Measurements from ENCODE around the gene UNKL.

Gene UNKL, protein sequence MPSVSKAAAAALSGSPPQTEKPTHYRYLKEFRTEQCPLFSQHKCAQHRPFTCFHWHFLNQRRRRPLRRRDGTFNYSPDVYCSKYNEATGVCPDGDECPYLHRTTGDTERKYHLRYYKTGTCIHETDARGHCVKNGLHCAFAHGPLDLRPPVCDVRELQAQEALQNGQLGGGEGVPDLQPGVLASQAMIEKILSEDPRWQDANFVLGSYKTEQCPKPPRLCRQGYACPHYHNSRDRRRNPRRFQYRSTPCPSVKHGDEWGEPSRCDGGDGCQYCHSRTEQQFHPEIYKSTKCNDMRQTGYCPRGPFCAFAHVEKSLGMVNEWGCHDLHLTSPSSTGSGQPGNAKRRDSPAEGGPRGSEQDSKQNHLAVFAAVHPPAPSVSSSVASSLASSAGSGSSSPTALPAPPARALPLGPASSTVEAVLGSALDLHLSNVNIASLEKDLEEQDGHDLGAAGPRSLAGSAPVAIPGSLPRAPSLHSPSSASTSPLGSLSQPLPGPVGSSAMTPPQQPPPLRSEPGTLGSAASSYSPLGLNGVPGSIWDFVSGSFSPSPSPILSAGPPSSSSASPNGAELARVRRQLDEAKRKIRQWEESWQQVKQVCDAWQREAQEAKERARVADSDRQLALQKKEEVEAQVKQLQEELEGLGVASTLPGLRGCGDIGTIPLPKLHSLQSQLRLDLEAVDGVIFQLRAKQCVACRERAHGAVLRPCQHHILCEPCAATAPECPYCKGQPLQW

DNA sequence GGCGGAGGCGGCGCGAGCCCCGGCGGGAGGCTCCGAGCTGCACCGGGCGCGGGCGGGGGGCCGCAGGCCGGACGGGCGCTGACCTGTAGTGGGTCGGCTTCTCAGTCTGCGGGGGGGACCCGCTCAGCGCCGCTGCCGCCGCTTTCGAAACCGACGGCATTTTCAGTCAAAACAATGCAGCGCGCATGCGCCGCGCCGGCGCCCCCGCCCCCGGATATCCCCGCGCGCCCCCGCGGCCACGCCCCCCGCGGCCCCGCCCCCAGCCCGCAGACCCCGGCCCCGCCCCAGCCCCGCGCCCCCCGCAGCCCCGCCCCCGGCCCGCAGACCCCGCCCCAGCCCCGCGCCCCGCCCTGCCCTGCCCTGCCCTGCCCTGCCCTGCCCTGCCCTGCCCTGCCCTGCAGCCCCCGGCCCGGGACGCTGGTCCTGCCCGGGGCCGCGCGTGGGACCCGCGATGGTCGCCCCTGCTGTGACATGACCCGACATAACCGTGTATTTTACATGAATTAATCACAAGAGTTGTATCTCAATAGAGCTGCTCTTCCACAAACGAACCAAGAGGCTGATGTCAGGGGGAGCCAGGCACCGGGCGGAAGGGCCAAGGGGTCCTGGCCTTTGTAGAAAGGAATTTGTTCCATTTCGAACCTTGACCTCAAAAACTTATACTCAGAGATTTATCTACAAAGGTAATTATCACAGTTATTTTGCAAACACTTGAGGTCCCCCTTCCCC lies at the start of gene UNKL:
Gene UNKL (minus strand): TSS at position 173 of the 729 bp plus-strand sequence. CDS start 13 bp downstream, at position 160.
- peaks cover 1% of the 10 kb centered on the region for H3K4me1 ChIP-seq (ENCODE audit: insufficient read depth, low read length)
- peak within 1 kb of the TSS; percentile 33 to 54 for H3K4me3 ChIP-seq (ENCODE audit: low read depth in 1 of 2, low read length in 2 of 2)
- H3K9me3 ChIP-seq (ENCODE audit: low read length): no peaks in the 10 kb centered on the region
- H3K27ac ChIP-seq (ENCODE audit: low read depth, low read length): peak within 1 kb of the TSS; percentile 75
- no peak within 1 kb of the TSS for H3K9ac ChIP-seq (ENCODE audit: low read length)
- H3K27me3 ChIP-seq (ENCODE audit: control insufficient read depth in 1 of 2, insufficient read depth in 2 of 2, low read length in 2 of 2): no peaks in the 10 kb centered on the region
- H3K36me3 ChIP-seq (ENCODE audit: insufficient read depth, low read length): peaks cover 9% of the 10 kb centered on the region

DNA sequence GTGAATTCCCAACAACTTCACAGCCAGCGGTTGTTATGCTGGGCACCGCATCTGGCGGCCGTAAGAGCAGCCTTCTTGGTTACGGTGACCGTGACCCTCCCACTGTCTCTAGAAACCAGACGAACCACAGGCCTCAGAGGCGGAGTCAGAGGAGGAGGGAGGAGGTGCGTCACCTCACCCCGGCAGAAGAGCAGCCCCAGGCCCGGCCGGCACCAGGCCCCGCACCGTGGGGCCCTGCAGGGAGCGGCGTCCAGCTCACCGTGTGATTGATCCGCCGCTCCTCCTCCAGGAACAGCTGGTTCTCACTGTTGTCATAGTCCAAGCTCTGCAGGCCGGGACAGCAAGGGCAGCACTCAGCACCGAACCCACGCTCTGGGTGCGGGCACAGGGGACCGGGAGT lies 46.6 kb upstream of the UNKL start:
- Histone ChIP-seq H3K27ac (ENCODE audit: low read depth, low read length) (peak overlapping the region; percentile 65), H3K4me3 (ENCODE audit: low read depth in 1 of 2, low read length in 2 of 2) (no peak overlapping the region), H3K27me3 (ENCODE audit: control insufficient read depth in 1 of 2, insufficient read depth in 2 of 2, low read length in 2 of 2) (no peaks in the 10 kb centered on the region), H3K9me3 (ENCODE audit: low read length) (no peaks in the 10 kb centered on the region), H3K36me3 (ENCODE audit: insufficient read depth, low read length) (peaks cover 11% of the 10 kb centered on the region), H3K4me1 (ENCODE audit: insufficient read depth, low read length) (peaks cover 7% of the 10 kb centered on the region), H3K9ac (ENCODE audit: low read length) (no peak overlapping the region)

DNA sequence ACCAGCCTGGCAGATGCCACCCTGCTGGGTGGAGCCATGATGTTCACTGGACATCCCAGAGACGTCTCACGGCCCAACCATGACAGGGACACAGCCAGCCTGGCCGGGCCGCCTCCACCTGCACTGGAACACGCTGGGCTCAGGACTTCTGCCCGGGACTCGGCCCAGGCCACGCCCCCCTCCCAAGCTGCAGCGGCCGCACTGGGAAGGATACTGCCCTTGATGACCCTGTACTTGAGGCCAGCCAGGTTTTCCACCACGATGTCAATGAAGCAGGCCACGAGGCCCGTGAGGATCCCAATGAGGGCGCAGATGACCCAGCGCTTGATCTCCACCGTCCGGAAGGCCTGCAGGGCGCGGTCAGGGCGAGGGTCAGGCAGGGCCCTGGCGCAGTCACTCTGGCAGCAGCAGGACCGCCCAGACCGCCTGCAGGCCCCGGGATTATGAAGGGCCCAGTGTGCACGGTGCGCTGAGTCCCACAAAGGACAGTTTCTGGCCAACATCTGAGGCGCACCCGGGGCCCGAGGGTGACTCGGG lies 46.2 kb upstream of the UNKL start:
- Histone ChIP-seq H3K9me3 (ENCODE audit: low read length) (no peaks in the 10 kb centered on the region), H3K27me3 (ENCODE audit: control insufficient read depth in 1 of 2, insufficient read depth in 2 of 2, low read length in 2 of 2) (no peaks in the 10 kb centered on the region), H3K4me1 (ENCODE audit: insufficient read depth, low read length) (peaks cover 7% of the 10 kb centered on the region), H3K4me3 (ENCODE audit: low read depth in 1 of 2, low read length in 2 of 2) (no peak overlapping the region), H3K36me3 (ENCODE audit: insufficient read depth, low read length) (peaks cover 16% of the 10 kb centered on the region), H3K27ac (ENCODE audit: low read depth, low read length) (peak overlapping the region; percentile 65), H3K9ac (ENCODE audit: low read length) (no peak overlapping the region)

DNA sequence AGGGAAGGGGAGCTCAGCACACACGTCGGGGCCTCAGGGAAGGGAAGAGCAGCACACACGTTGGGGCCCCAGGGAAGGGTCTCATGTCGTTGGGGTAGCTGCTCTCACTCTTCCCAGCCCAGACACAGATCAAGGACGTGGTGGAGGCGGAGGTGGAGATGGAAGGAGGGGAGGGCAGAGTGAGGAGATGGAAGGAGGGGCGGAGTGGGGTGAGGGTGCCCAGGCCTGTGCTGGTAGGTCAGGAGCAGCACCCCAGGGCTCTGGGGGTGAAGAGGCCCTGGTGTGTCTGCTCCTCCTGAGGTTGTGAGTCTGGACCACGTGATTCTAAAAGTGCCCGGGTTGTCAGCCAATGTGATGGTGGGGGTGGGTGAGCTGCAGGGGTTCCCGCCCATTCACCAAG lies 45.5 kb upstream of the UNKL start:
- Histone ChIP-seq H3K9me3 (ENCODE audit: low read length) (no peaks in the 10 kb centered on the region), H3K4me3 (ENCODE audit: low read depth in 1 of 2, low read length in 2 of 2) (no peak overlapping the region), H3K9ac (ENCODE audit: low read length) (no peak overlapping the region), H3K36me3 (ENCODE audit: insufficient read depth, low read length) (peaks cover 23% of the 10 kb centered on the region), H3K4me1 (ENCODE audit: insufficient read depth, low read length) (peaks cover 7% of the 10 kb centered on the region), H3K27ac (ENCODE audit: low read depth, low read length) (no peak overlapping the region), H3K27me3 (ENCODE audit: control insufficient read depth in 1 of 2, insufficient read depth in 2 of 2, low read length in 2 of 2) (no peaks in the 10 kb centered on the region)

DNA sequence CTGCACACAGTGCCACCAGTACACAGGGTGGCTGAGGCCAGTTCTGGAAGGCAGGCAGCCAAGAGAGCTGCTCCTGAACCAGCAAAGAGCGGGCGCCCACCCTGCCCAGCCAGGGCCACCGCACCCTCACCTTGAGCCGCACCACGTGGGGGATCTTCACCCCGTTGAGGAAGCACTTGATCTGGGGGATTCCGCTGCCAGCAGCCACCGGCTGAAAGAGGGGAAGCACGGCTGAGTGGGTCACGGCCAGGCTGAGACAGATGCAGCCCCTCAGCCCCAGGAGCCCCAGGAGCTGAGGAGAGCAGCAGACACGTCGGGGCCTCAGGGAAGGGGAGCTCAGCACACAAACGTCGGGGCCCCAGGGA lies 44.5 kb upstream of the UNKL start:
- no peak overlapping the region for H3K9ac ChIP-seq (ENCODE audit: low read length)
- H3K36me3 ChIP-seq (ENCODE audit: insufficient read depth, low read length): peaks cover 31% of the 10 kb centered on the region
- H3K9me3 ChIP-seq (ENCODE audit: low read length): no peaks in the 10 kb centered on the region
- H3K4me3 ChIP-seq (ENCODE audit: low read depth in 1 of 2, low read length in 2 of 2): no peak overlapping the region
- no peak overlapping the region for H3K27ac ChIP-seq (ENCODE audit: low read depth, low read length)
- no peaks in the 10 kb centered on the region for H3K27me3 ChIP-seq (ENCODE audit: control insufficient read depth in 1 of 2, insufficient read depth in 2 of 2, low read length in 2 of 2)
- H3K4me1 ChIP-seq (ENCODE audit: insufficient read depth, low read length): peaks cover 7% of the 10 kb centered on the region

DNA sequence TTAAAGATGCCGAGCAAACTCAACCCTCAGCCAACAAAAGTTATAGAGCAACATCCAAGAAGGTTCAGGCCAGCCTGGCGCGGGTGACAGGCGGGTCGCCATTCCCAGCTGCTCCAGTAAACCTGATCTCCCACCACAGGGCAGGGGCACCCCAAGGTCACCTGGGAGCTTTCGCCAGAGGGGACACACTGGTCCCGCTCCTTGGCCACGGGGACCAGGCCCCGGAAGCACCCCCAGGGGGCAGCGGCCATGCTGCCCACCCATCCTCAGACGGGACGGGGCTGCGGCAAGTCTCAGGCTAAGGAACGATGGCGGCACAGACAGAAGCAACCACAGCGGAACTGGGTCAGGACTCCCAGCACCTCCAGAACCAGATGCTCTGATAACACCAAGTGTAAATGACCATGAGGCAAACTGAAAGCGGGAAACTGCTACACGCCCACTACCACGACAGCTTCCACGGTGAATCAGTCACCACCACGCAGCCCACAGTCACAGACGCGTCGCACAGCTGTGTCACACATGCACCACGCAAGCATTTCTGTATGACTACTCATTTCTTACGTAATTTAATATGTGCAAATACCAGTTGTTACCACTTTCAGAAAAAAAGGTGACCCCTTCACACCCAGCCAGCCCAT lies 44.0 kb upstream of the UNKL start:
- no peak overlapping the region for H3K9ac ChIP-seq (ENCODE audit: low read length)

DNA sequence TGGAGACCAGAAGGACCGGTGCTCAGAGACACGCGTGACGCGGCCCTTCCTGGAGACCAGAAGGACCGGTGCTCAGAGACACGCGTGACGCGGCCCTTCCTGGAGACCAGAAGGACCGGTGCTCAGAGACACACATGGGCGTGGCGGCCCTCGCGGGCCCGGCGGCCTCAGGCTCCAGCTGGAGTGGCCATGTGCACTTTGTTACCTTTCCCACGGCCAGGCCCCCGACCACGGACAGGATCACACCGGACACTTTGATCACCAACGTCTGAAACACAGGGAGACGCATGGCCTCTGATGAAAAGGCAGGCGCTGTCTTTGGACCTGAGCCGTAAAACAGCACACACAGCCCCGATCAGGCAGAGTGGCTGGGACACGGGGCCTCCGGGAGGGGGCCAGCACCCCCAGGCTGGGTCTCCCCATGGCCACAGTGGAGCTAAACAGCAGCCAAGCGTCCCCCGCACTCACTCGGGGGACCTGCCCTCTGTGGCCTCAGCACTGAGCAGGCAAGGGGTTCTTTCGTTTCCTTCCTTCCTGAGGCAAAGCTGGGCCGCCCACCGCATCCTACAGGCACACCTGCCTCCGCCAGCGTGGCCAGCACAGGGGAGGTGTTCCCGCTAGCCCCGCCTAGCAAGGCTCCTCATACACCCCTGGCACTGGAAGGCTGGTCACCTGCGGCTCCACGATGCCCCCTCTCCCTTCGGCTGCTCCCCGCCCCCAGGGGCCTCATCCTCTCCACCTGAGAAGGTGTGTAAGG lies 43.2 kb upstream of the UNKL start:
- Histone ChIP-seq H3K36me3 (ENCODE audit: insufficient read depth, low read length) (peaks cover 39% of the 10 kb centered on the region), H3K27me3 (ENCODE audit: control insufficient read depth in 1 of 2, insufficient read depth in 2 of 2, low read length in 2 of 2) (no peaks in the 10 kb centered on the region), H3K9ac (ENCODE audit: low read length) (no peak overlapping the region), H3K4me1 (ENCODE audit: insufficient read depth, low read length) (peaks cover 7% of the 10 kb centered on the region), H3K4me3 (ENCODE audit: low read depth in 1 of 2, low read length in 2 of 2) (no peak overlapping the region), H3K9me3 (ENCODE audit: low read length) (no peaks in the 10 kb centered on the region), H3K27ac (ENCODE audit: low read depth, low read length) (no peak overlapping the region)

More for the DNA sequence above, 44.0 kb upstream of the UNKL start:
- peaks cover 36% of the 10 kb centered on the region for H3K36me3 ChIP-seq (ENCODE audit: insufficient read depth, low read length)
- no peaks in the 10 kb centered on the region for H3K27me3 ChIP-seq (ENCODE audit: control insufficient read depth in 1 of 2, insufficient read depth in 2 of 2, low read length in 2 of 2)
- H3K4me3 ChIP-seq (ENCODE audit: low read depth in 1 of 2, low read length in 2 of 2): no peak overlapping the region
- no peak overlapping the region for H3K27ac ChIP-seq (ENCODE audit: low read depth, low read length)
- H3K4me1 ChIP-seq (ENCODE audit: insufficient read depth, low read length): peaks cover 7% of the 10 kb centered on the region
- no peaks in the 10 kb centered on the region for H3K9me3 ChIP-seq (ENCODE audit: low read length)

DNA sequence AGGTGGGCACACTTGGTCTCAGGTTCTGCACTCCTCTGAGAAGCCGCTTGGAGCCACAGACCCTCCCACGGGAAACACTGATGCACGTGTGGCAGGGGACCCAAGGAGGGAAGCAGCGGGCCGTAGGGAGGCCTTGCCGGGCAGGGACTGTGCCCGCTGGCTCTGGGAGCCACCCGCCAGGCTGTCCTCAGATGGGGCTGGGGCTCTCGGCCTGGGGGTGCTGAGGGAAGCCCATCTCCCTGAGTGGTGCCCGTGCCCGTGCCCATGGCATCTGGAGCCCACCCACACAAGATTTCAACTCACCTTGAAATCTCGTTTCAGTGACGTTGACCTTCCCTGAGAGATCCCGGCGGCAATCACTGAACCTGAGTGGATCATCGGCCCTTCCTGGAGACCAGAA lies 42.4 kb upstream of the UNKL start:
- Histone ChIP-seq H3K9me3 (ENCODE audit: low read length) (no peaks in the 10 kb centered on the region), H3K4me1 (ENCODE audit: insufficient read depth, low read length) (peaks cover 7% of the 10 kb centered on the region), H3K27ac (ENCODE audit: low read depth, low read length) (no peak overlapping the region), H3K9ac (ENCODE audit: low read length) (no peak overlapping the region), H3K4me3 (ENCODE audit: low read depth in 1 of 2, low read length in 2 of 2) (no peak overlapping the region), H3K36me3 (ENCODE audit: insufficient read depth, low read length) (peaks cover 44% of the 10 kb centered on the region), H3K27me3 (ENCODE audit: control insufficient read depth in 1 of 2, insufficient read depth in 2 of 2, low read length in 2 of 2) (no peaks in the 10 kb centered on the region)

DNA sequence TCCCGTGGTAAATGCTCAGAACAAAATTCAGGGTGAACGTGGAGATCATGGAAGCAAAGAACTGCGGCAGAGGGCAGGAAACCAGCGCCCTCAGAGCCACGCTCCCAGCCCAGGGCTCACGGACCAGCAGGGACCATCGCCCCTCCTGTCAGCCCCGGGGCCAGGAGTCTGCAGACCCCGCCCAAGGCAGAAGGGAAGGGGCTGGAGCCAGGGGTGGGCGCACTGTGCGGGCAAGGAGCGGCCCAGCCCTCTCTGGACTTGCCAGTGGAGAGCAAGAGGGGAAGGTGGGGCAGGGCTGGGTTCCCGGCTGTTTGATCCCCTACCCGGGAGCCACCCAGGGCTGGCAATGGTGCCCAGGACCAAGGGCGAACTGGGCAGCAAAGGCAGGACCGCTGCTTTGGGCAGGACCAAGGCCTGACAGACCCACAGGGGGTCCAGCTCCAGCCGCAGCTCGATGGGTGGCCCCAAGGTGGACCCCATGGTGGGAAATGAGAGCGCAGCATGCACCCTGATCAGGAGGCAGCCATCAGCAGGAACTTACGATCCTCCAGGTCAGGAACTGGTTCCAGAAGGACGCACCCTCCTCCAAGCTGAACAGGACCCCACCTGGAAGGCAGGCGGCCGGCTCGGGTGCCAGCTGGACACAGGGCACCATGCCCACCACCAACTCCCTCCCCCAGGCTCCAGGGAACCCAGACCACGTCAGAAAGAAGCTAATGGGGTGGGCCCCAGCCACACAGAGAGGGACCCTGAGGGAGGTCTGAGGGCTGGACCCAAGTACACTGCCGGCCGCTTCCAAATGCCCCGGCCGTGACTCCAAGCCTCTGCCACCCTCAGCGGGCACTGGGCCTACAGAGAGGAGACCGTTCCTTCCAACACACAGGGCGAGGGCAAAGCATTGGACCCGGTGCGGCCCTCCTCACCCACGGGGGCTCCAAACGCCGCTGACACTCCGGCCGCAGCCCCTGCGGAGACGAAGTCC lies 41.0 kb upstream of the UNKL start:
- H3K9me3 ChIP-seq (ENCODE audit: low read length): no peaks in the 10 kb centered on the region
- no peak overlapping the region for H3K9ac ChIP-seq (ENCODE audit: low read length)
- H3K4me3 ChIP-seq (ENCODE audit: low read depth in 1 of 2, low read length in 2 of 2): no peak overlapping the region
- H3K36me3 ChIP-seq (ENCODE audit: insufficient read depth, low read length): peaks cover 58% of the 10 kb centered on the region
- peaks cover 3% of the 10 kb centered on the region for H3K4me1 ChIP-seq (ENCODE audit: insufficient read depth, low read length)
- no peak overlapping the region for H3K27ac ChIP-seq (ENCODE audit: low read depth, low read length)
- no peaks in the 10 kb centered on the region for H3K27me3 ChIP-seq (ENCODE audit: control insufficient read depth in 1 of 2, insufficient read depth in 2 of 2, low read length in 2 of 2)

DNA sequence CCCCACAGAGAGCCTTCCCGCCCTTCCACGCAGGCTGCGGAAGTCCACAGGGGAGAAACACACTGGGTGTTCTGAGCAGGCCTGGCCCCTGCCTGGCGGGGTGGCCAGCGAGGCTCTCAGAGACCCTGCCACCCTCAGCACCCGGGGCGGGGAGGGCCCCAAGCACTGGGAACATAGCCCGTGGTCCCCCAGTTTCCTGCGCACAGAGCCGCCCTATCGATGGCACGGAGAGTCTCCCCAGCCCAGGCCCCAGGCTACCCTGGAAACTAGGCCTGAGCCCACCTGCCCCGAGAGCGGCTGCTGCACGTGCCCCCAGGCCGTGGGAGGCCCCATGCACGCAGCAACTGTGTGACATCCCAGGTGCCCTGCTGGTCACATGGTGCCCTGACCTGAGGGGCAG lies 40.1 kb upstream of the UNKL start:
- Histone ChIP-seq H3K4me3 (ENCODE audit: low read depth in 1 of 2, low read length in 2 of 2) (no peak overlapping the region), H3K27me3 (ENCODE audit: control insufficient read depth in 1 of 2, insufficient read depth in 2 of 2, low read length in 2 of 2) (no peaks in the 10 kb centered on the region), H3K27ac (ENCODE audit: low read depth, low read length) (no peak overlapping the region), H3K9me3 (ENCODE audit: low read length) (no peaks in the 10 kb centered on the region), H3K36me3 (ENCODE audit: insufficient read depth, low read length) (peaks cover 67% of the 10 kb centered on the region), H3K9ac (ENCODE audit: low read length) (no peak overlapping the region), H3K4me1 (ENCODE audit: insufficient read depth, low read length) (no peaks in the 10 kb centered on the region)
